Activated CD4-positive, alpha-beta T cell treated with anti-CD3 and anti-CD28 coated beads for 36 hours (primary cell): ENCODE data around the gene OSBPL2. TPM values are rescaled to one million over a fixed set of nuclear protein-coding genes. Genes with fewer than 3 reads are reported as not detected.

Experiments
- ATAC-seq: fragments of 200-7000 bp; cut with Tn5 transposase; one replicate; pipeline ENCODE4 v1.10.0; 2021; ENCODE audit warnings: mild to moderate bottlenecking, moderate library complexity
- CTCF ChIA-PET: fragments of 350-600 bp; sonication (Branson Sonifier 250); formaldehyde crosslinking; loops from one replicate; lab custom pipeline; 2021; ENCODE audit warnings: antibody characterized with exemption; lab: Charles Lee
- POLR2A ChIA-PET: fragments of 350-600 bp; sonication (Branson Sonifier 250); formaldehyde crosslinking; loops from one replicate; lab custom pipeline; 2021; ENCODE audit warnings: antibody characterized with exemption, inconsistent platforms; lab: Charles Lee
- DNase-seq: peaks from one replicate; pipeline ENCODE4 v3.0.0-alpha.2; 2020
- H3K27ac Mint-ChIP-seq: one replicate; pipeline ENCODE4 v1.8.0; 2021; ENCODE audit warnings: mixed read lengths
- H3K27me3 Mint-ChIP-seq: one replicate; pipeline ENCODE4 v1.8.0; 2021; ENCODE audit warnings: mixed read lengths
- H3K36me3 Mint-ChIP-seq: one replicate; pipeline ENCODE4 v1.8.0; 2021; ENCODE audit warnings: low read depth, mixed read lengths
- H3K4me1 Mint-ChIP-seq: one replicate; pipeline ENCODE4 v1.8.0; 2021; ENCODE audit warnings: mixed read lengths
- H3K4me3 Mint-ChIP-seq: one replicate; pipeline ENCODE4 v1.8.0; 2021; ENCODE audit warnings: mild to moderate bottlenecking, moderate library complexity, mixed read lengths
- H3K9me3 Mint-ChIP-seq: one replicate; pipeline ENCODE4 v1.8.0; 2021; ENCODE audit warnings: low read depth, mixed read lengths
- intact Hi-C, 2 experiments: fragments of 100-400 bp; cut with DNase I in 1 of 2; cut with micrococcal nuclease in 1 of 2; formaldehyde crosslinking; loops; one replicate each; pipeline versions ENCODE4 v1.14.2 to v1.15.1; 2022 to 2024; cut with DNase I, micrococcal nuclease
- total RNA-seq, 2 experiments: library from RNA; stranded (reverse); gene quantifications; one replicate each; pipeline ENCODE4 v1.2.3, GENCODE V29; 2021

The OSBPL2 gene
- total RNA-seq: 10 to 100 TPM; 19.2 to 23.0 TPM

DNA sequence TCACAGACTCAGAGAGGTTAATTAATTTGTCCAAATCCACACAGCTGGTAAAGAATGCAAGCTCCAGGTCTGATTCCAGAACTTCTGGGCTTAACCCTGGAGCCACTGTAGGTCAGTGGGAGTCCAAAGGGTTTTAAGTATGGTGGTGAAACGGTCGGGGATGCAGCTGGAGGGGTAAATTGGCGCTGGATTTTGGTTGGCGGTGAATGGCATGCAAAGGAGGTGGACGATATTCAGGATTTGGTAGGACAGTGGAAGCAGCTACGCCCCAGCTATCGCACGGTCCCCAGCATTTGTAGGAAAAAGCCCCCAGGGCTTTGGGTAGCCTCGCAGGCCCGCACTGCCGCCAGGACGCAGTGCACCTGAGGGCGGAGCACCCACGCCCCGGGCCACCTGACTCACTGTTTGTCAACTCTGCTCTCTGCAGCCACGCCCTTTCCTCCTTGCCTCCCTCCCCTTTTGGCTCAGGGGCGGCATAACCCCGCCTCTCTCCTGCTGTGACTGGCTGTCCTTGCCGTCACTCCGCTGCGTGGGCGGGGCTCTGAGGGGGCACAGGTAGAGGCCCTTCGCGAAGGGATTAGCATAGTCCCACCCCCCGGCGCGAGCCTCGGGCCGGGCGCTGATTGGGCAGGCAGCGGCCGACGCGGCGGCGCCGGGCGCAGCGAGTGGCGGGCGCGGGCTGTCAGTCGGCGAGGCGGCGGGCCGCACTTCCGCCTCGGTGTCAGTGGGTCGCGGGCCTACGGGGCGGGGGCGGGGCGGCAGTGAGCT, at the start of gene OSBPL2:
Gene OSBPL2, plus strand, starts transcription at position 721 of the 768 bp plus-strand sequence. CDS start 17,664 bp downstream, outside the sequence.
- ATAC-seq (peak; percentile 99), DNase-seq (peak; percentile 100)
- POLR2A ChIA-PET: no interaction called here
- H3K27ac Mint-ChIP-seq: peak within 1 kb of the TSS; percentile 74
- CTCF ChIA-PET: interaction anchor here (0.7 kb wide), 1 partner anchor 221 kb away, joined by 3 read pairs; no protein-coding TSS in a partner anchor
- intact Hi-C loops: loop anchor here (1.0 to 5.0 kb wide), 13 partner anchors 18 to 1035 kb away; partner anchors contain the start of genes ADRM1 (in 2 of the 2), LSM14B (in 2 of the 2), PSMA7 (in 2 of the 2) and SS18L1 (in 2 of the 2)
- peaks cover 34% of the 10 kb centered on the region for H3K4me1 Mint-ChIP-seq
- H3K4me3 Mint-ChIP-seq: peak within 1 kb of the TSS; percentile 77
- H3K27me3 Mint-ChIP-seq: no peaks in the 10 kb centered on the region
- H3K9me3 Mint-ChIP-seq: no peaks in the 10 kb centered on the region
- H3K36me3 Mint-ChIP-seq: peaks cover 1% of the 10 kb centered on the region

DNA sequence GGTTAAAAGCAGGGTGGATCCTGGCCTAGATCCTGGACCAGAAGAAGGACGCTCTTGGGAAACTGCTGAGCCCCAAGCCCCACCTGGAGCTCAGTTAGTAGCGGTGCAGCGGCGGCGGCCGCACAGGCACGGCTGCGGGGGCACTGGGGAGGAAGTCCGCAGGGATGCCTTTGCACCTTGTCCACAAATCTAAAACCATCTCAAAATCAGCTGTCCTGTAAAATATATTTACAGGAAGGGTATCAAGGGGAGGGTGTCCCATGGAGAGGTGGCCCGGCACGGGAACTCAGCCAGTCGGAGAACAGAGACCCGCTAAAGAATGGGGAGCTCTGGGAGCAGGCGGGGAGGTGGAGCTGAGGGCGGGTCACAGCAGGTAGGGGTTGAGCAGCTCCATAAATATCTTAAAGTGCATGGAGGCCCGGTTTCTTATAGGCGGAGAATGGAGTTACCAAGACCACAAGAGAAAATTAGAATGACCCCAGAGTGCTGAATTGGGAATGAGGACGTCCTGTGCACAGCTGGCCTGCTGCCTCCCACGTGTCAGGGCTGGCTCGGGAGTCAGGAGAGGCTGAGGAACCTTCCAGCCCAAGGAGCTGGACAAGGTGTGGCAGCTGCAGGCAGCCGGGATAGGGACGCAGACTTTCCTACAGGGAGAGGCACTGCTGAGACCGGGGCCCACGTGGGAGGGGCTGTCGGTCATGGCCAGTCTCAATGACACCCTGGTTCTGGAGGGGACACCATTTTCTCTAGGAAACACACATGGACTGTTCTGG, 47.5 kb upstream of the OSBPL2 start:
- Mint-ChIP-seq H3K4me3 (no peak overlapping the region), H3K9me3 (no peaks in the 10 kb centered on the region), H3K27ac (no peak overlapping the region), H3K27me3 (no peaks in the 10 kb centered on the region), H3K4me1 (peaks cover 13% of the 10 kb centered on the region), H3K36me3 (peaks cover 10% of the 10 kb centered on the region)
- ATAC-seq (no peak), DNase-seq (no peak)
- intact Hi-C loops: no loop called here
- CTCF ChIA-PET: no interaction called here
- POLR2A ChIA-PET: no interaction called here

DNA sequence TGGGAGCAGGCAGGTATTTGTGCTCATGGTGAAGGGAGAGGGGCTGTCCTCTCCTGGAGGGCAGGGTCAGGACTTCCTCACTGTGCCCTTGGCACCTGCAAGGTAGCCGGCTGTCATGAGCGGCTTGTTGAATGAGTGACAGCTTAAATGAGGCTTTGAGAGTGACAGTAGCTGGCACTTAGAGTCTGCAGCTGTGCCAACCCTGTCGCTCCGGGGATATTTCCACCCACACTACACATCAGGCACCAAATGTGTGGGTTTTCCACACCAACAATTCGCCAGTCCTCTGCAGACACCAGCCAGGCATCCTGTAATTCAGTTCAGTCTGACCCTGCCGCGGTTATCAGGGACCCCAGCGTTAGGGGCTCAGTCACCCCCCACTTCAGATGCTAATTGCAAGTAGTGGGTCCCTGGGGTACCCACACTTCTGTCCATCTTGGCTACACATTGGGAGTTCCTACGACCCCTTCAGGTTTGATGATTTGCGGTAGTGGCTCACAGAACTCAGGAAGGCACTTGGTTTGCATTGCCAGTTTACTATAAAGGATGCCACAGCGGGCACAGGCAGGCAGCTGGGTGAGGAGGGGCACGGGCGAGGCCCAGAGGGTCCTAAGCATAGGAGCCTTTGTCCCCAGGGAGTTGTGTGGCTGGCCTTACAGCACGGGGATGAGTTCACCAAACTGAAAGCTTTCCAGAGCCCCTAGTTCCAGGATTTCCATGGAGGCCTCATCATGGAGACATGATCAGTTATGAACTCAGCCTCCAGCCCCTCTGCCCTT, 46.4 kb upstream of the OSBPL2 start:
- ChIA-PET CTCF (interaction anchor here (0.6 kb wide), 1 partner anchor 462 kb away, joined by 3 read pairs; no protein-coding TSS in a partner anchor), POLR2A (no interaction called here)
- H3K9me3 Mint-ChIP-seq: no peaks in the 10 kb centered on the region
- H3K4me1 Mint-ChIP-seq: peaks cover 6% of the 10 kb centered on the region
- H3K27me3 Mint-ChIP-seq: no peaks in the 10 kb centered on the region
- H3K4me3 Mint-ChIP-seq: no peak overlapping the region
- ATAC-seq: no peak
- intact Hi-C loops: no loop called here
- H3K27ac Mint-ChIP-seq: no peak overlapping the region
- no peak for DNase-seq
- H3K36me3 Mint-ChIP-seq: peaks cover 10% of the 10 kb centered on the region

DNA sequence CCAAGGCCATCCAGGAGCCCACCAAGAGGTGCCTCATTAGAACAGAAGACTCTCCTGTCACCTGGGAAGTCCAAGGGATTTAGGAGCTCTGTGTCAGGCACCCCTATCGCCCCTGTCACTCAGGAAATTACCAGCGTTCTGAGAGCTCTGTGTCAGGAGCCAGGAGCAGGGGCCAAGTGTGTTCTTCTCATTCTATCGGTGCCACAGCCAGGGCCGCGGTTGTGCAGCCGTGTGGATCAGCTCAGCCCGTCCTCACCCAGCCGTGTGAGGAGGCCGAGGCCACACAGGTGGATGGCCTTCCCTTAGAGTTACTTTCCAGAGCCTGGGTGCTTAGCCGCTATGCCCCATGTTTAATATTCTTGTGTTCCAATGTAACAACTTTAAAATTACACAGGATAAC, 45.7 kb upstream of the OSBPL2 start:
- DNase-seq: no peak
- Mint-ChIP-seq H3K36me3 (peaks cover 11% of the 10 kb centered on the region), H3K27me3 (no peaks in the 10 kb centered on the region), H3K4me3 (no peak overlapping the region), H3K27ac (no peak overlapping the region), H3K4me1 (peaks cover 2% of the 10 kb centered on the region), H3K9me3 (no peaks in the 10 kb centered on the region)
- ATAC-seq: no peak
- intact Hi-C loops: no loop called here
- ChIA-PET POLR2A (no interaction called here), CTCF (interaction anchor here (0.6 kb wide), 1 partner anchor 463 kb away, joined by 3 read pairs; no protein-coding TSS in a partner anchor)

DNA sequence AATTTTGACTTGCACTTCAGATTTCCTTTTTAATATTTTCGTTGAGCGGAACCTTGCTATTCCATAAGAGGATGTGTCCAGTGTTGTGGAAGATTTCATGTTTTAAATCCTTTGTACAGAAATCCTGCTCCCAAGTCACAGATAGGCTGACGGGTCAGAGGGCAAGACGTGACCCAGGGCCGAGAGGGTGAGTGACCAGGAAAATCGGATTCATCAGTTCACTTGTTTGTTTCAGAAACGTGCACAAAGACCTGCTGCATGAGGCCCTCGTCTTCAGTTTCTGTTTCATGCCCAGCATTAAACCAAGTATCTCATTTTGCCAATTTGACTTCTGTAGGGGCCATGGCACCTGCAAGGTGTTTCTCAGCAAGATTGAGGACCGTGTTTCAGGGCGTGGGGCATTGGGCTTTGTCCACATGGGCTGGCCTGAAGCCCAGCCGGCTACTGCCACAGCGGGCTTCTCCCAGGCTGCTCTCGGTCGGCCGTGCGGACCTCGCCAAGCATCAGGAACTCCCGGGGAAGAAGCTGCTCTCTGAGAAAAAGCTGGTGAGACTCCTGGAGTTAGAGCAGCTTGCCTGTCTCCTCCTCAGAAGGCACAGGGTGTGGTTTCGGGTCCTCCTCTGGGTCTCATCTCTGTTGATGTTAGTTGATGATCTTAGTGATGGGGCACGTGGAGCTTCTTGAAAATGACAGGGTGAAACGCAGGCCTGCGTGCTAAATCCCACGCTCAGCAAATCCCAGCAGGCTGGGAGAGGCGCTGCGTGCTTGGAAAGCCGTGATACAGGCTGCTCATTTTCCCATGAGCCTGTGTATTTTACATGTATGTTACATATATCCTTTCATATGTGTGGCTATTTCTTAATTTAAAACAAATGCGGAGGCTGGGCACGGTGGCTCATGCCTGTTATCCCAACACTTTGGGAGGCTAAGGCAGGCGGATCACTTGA, 45.0 kb upstream of the OSBPL2 start:
- H3K4me3 Mint-ChIP-seq: no peak overlapping the region
- DNase-seq: no peak
- H3K9me3 Mint-ChIP-seq: no peaks in the 10 kb centered on the region
- intact Hi-C loops: no loop called here
- no peaks in the 10 kb centered on the region for H3K27me3 Mint-ChIP-seq
- peaks cover 14% of the 10 kb centered on the region for H3K36me3 Mint-ChIP-seq
- CTCF ChIA-PET: no interaction called here
- H3K27ac Mint-ChIP-seq: no peak overlapping the region
- ATAC-seq: no peak
- no peaks in the 10 kb centered on the region for H3K4me1 Mint-ChIP-seq
- POLR2A ChIA-PET: no interaction called here

DNA sequence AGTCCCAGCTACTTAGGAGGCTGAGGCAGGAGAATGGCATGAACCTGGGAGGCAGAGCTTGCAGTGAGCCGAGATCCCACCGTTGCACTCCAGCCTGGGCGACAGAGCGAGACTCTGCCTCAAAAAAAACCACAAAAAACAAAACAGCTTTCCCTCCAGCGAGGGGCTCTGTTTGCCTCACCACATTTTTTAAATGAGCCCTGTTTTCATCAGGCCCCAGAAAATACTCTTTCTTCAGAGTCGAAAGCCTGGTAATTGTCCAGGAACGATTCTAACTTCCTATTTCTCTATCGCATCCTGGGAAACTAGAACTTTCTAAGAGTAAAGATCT, 43.3 kb upstream of the OSBPL2 start:
- intact Hi-C loops: no loop called here
- CTCF ChIA-PET: interaction anchor here (0.6 kb wide), 1 partner anchor 188 kb away, joined by 4 read pairs; no protein-coding TSS in a partner anchor
- POLR2A ChIA-PET: no interaction called here
- no peaks in the 10 kb centered on the region for H3K27me3 Mint-ChIP-seq
- no peak overlapping the region for H3K27ac Mint-ChIP-seq
- no peak for ATAC-seq
- no peaks in the 10 kb centered on the region for H3K9me3 Mint-ChIP-seq
- no peaks in the 10 kb centered on the region for H3K4me1 Mint-ChIP-seq
- peaks cover 24% of the 10 kb centered on the region for H3K36me3 Mint-ChIP-seq
- DNase-seq: no peak
- H3K4me3 Mint-ChIP-seq: no peak overlapping the region

DNA sequence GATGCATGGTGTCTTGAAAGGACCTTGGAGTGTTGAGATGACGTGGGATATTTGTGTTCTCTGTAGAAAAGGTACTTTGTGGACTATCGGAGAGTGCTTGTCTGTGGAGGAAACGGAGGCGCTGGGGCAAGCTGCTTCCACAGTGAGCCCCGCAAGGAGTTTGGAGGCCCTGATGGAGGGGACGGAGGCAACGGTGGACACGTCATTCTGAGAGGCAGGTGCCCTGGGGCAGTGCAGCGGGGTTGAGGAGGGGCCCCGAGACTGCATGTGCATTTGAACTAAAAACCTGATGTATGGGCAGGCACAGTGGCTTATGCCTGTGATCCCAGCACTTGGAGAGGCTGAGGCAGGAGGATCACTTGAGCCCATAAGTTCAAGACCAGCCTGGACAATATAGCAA, 42.6 kb upstream of the OSBPL2 start:
- no peak overlapping the region for H3K4me3 Mint-ChIP-seq
- peaks cover 30% of the 10 kb centered on the region for H3K36me3 Mint-ChIP-seq
- CTCF ChIA-PET: no interaction called here
- no peak for ATAC-seq
- no peaks in the 10 kb centered on the region for H3K9me3 Mint-ChIP-seq
- H3K4me1 Mint-ChIP-seq: no peaks in the 10 kb centered on the region
- POLR2A ChIA-PET: no interaction called here
- H3K27ac Mint-ChIP-seq: no peak overlapping the region
- no peaks in the 10 kb centered on the region for H3K27me3 Mint-ChIP-seq
- DNase-seq: no peak
- intact Hi-C loops: no loop called here

DNA sequence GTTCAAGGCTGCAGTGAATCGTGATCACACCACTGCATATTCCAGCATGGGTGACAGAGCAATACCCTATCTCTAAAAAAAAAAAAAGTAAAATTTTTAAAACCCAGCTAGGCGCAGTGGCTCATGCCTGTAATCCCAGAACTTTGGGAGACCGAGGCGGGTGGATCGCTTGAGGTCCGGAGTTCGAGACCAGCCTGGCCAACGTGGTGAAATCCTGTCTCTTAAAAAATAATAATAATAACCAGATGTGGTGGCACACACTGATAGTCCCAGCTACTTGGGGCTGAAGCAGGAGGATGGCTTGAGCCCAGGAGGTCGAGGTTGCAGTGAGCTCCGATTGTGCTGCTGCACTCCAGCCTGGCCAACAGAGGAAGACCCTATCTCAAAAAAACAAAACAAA, 42.0 kb upstream of the OSBPL2 start:
- ChIA-PET CTCF (no interaction called here), POLR2A (interaction anchor here (0.6 kb wide), 1 partner anchor 19 kb away, joined by 4 read pairs; no protein-coding TSS in a partner anchor)
- no peaks in the 10 kb centered on the region for H3K27me3 Mint-ChIP-seq
- no peak overlapping the region for H3K4me3 Mint-ChIP-seq
- no peak for DNase-seq
- no peaks in the 10 kb centered on the region for H3K9me3 Mint-ChIP-seq
- peaks cover 34% of the 10 kb centered on the region for H3K36me3 Mint-ChIP-seq
- no peak for ATAC-seq
- intact Hi-C loops: no loop called here
- no peaks in the 10 kb centered on the region for H3K4me1 Mint-ChIP-seq
- no peak overlapping the region for H3K27ac Mint-ChIP-seq

DNA sequence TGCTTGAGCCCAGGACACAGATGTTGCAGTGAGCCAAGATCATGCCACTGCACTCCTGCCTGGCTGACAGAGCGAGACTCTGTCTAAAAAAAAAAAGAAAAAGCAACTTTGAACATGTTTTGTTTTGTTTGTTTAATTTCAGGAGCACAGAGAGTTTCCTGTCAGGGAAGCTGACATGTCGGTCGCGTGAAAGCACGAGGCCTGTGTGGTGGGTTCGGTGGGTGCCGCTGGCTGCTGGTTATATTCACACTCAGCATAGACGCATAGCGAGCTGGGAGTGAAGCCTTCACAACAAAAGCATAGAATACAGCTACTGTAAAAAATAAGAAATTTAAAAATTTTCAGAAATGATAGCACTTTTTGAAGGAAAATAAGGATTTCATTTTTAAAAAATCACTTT, 41.0 kb upstream of the OSBPL2 start:
- CTCF ChIA-PET: no interaction called here
- ATAC-seq: no peak

DNA sequence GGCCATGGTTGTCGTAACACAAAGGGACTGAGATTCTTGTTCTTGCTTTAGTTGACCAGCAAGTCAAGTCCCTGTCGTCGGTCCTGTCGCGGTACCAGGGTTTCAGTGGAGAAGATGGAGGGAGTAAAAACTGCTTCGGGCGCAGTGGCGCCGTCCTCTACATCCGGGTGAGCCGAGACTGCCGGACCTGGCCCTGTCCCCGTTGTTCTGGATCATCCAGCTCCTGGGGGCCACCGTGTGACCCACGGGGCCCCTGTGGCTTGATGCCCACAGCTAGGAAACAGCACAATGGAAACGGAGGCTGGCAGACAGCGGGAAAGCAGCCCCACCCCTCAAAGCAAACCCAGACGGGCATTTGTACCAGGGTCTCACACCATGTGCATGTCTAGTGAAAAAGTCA, 40.5 kb upstream of the OSBPL2 start:
- Mint-ChIP-seq H3K27me3 (no peaks in the 10 kb centered on the region), H3K4me1 (no peaks in the 10 kb centered on the region), H3K9me3 (no peaks in the 10 kb centered on the region), H3K27ac (no peak overlapping the region), H3K36me3 (peaks cover 42% of the 10 kb centered on the region), H3K4me3 (no peak overlapping the region)
- intact Hi-C loops: no loop called here
- no peak for ATAC-seq
- DNase-seq: no peak
- CTCF ChIA-PET: no interaction called here
- POLR2A ChIA-PET: no interaction called here

More for the DNA sequence above, 41.0 kb upstream of the OSBPL2 start:
- no peak for DNase-seq
- H3K4me1 Mint-ChIP-seq: no peaks in the 10 kb centered on the region
- no peaks in the 10 kb centered on the region for H3K9me3 Mint-ChIP-seq
- POLR2A ChIA-PET: no interaction called here
- H3K36me3 Mint-ChIP-seq: peaks cover 39% of the 10 kb centered on the region
- intact Hi-C loops: no loop called here
- no peaks in the 10 kb centered on the region for H3K27me3 Mint-ChIP-seq
- H3K27ac Mint-ChIP-seq: no peak overlapping the region
- H3K4me3 Mint-ChIP-seq: no peak overlapping the region
